ENCODE measurements around the gene NTM.

DNA sequence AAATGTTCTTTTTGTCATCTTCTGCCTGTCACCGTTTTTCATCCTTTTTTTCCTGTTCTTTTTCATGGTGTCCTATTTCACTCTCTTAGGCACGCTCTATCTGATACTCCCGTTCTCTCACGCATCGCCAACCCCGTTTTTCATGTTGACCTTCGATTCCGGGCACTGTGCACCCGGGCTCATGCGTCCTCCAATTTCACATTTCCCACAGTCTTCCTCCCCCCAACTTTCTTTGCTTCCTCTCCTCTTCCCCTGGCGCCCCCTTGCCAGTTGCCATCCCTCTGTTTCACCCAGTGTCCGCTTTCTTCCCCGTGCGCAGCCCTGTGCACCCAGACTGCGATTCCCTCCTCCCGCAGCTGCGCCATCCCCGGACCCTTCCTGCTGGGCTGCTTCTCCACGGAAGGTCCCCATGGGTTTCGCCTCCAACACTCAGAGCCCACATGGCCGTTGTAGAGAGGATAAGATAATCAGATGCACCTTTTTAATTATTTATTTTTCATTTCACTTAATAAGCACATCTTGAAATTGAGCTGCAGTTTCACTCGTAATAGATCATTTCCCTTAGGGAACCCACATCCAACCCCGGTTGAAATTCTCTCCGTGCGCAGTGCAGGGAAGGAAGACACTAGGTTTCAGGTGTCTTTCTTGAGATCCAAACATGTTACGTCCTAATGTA lies 791.1 kb downstream of the NTM start:
- TF ChIP-seq, protein P1, sequence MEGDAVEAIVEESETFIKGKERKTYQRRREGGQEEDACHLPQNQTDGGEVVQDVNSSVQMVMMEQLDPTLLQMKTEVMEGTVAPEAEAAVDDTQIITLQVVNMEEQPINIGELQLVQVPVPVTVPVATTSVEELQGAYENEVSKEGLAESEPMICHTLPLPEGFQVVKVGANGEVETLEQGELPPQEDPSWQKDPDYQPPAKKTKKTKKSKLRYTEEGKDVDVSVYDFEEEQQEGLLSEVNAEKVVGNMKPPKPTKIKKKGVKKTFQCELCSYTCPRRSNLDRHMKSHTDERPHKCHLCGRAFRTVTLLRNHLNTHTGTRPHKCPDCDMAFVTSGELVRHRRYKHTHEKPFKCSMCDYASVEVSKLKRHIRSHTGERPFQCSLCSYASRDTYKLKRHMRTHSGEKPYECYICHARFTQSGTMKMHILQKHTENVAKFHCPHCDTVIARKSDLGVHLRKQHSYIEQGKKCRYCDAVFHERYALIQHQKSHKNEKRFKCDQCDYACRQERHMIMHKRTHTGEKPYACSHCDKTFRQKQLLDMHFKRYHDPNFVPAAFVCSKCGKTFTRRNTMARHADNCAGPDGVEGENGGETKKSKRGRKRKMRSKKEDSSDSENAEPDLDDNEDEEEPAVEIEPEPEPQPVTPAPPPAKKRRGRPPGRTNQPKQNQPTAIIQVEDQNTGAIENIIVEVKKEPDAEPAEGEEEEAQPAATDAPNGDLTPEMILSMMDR (IDR thresholded peaks at IDR 0.05), result no peak
- TF ChIP-seq POLR2A (IDR thresholded peaks at IDR 0.05) (no peak), EP300 (IDR thresholded peaks at IDR 0.05) (no peak)
